GM23248 (cell line): ENCODE measurements around the gene GRPR.

Source experiments
- EZH2 ChIP-seq: fragments of 200-600 bp; sonication (generic); IDR thresholded peaks from 2 replicates; pipeline ENCODE4 v1.6.1; 2018; ENCODE audit warnings: antibody characterized with exemption, mild to moderate bottlenecking; ENCODE audit not compliant: insufficient read depth, poor library complexity, severe bottlenecking
- EZH2phosphoT487 ChIP-seq: fragments of 200-600 bp; sonication (generic); IDR thresholded peaks from 2 replicates; pipeline ENCODE4 v1.6.1; 2018; ENCODE audit warnings: antibody characterized with exemption, moderate library complexity, mild to moderate bottlenecking, low read depth; ENCODE audit not compliant: insufficient read depth

DNA sequence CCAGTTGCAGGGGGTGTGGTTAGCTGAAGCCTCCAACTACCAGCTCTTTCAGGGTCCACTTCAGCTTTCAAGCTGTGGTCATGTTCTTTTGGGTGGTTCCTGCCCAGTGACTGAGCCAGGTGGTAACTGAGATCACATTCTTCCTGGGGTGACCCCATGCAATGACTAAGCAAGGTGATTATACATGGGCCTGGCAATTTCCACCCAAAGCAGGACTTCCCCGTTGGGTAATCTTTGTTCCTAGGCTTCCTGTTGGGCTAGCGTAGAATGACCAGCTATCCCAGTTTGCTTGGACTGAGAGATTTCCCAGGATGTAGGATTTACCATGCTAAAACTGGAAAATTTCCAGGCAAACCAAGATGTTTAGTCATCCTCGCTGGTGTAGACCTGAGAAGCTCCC is 25.5 kb downstream of the GRPR start:
- TF ChIP-seq EZH2 = no peak
- TF ChIP-seq EZH2phosphoT487 = no peak
